K562 (cell line): Measurements from ENCODE around the gene SLC37A3.

Experiments used
- DPF2 ChIP-seq: fragments of 450-650 bp; IDR thresholded peaks from 2 replicates; pipeline ENCODE4 v1.6.1; 2016
- GABPA ChIP-seq: fragments of 200-800 bp; sonication (Bioruptor generic); conservative IDR thresholded peaks from 2 replicates; pipeline ENCODE4 v1.6.1; 2016; ENCODE audit warnings: low read depth, missing genetic modification characterization, missing compliant biosample characterization
- HNRNPL ChIP-seq: fragments of 200-400 bp; formaldehyde crosslinking; IDR thresholded peaks from 2 replicates; pipeline ENCODE4 v1.6.1; 2017; ENCODE audit warnings: low read depth, mild to moderate bottlenecking, low read length
- KLF16 ChIP-seq: IDR thresholded peaks from 2 replicates; pipeline ENCODE4 v1.6.1; 2016; ENCODE audit warnings: antibody characterized with exemption
- ZNF79 ChIP-seq: fragments of 250-450 bp; sonication (Bioruptor Pico); IDR thresholded peaks from 2 replicates; pipeline ENCODE4 v1.4.0; 2020; ENCODE audit warnings: low read depth, mild to moderate bottlenecking, moderate library complexity
- TF ChIP-seq, protein P1 (sequence below), 2 experiments: fragments of 450-650 bp in 1 of 2; sonication (generic) in 1 of 2; formaldehyde crosslinking in 1 of 2; IDR thresholded peaks in 1 of 2; conservative IDR thresholded peaks in 1 of 2; 2 replicates each; pipeline versions ENCODE4 v1.6.1 to v1.8.1; 2016 to 2023; ENCODE audit warnings: mild to moderate bottlenecking in 2 of 2, moderate library complexity in 2 of 2, inconsistent platforms in 1 of 2, missing genetic modification reagents in 1 of 2
- TF ChIP-seq, protein P2 (sequence below): fragments of 250-450 bp; sonication (Bioruptor Pico); IDR thresholded peaks from 2 replicates; pipeline ENCODE4 v1.5.0; 2021; ENCODE audit warnings: mild to moderate bottlenecking, borderline replicate concordance
- TF ChIP-seq, protein P3 (sequence below), 3 experiments: IDR thresholded peaks in 2 of 3; conservative IDR thresholded peaks in 1 of 3; 2 replicates each; pipeline ENCODE4 v1.5.1; 2011 to 2012; ENCODE audit warnings: low read length in 3 of 3, mild to moderate bottlenecking in 3 of 3, control low read depth in 2 of 3, improper control_type of control experiment in 1 of 3, inconsistent platforms in 1 of 3, low read depth in 1 of 3, mixed read lengths in 1 of 3, moderate library complexity in 1 of 3; ENCODE audit not compliant: insufficient read depth in 2 of 3

DNA sequence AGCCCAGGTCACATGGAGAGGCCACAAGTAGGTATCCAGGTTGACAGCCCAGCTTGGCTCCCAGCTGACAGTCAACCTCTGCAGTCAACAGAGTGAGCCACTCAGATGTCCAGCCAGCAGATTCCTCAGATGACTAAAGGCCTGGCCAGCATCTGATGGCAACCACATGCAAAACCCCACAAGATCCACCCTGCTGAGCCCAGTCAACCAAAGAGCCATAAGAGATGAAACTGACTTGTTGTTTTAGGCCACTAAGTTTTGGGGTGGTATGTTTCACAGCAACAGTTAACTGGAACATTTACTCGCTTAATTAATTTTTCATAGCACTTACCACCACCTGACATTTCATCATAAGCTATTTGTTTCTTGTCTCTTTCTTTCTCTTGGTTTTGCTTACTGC lies 114.3 kb downstream of the SLC37A3 start:
- TF ChIP-seq KLF16 (no peak), GABPA (no peak), DPF2 (no peak), ZNF79 (CRISPR knock-in tag) (no peak), HNRNPL (no peak)
- TF ChIP-seq, protein P1, sequence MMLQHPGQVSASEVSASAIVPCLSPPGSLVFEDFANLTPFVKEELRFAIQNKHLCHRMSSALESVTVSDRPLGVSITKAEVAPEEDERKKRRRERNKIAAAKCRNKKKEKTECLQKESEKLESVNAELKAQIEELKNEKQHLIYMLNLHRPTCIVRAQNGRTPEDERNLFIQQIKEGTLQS (IDR thresholded peaks at IDR 0.05): no peak
- TF ChIP-seq, protein P1 (CRISPR knock-in tag; conservative IDR thresholded peaks at IDR 0.05): no peak
- TF ChIP-seq, protein P2, sequence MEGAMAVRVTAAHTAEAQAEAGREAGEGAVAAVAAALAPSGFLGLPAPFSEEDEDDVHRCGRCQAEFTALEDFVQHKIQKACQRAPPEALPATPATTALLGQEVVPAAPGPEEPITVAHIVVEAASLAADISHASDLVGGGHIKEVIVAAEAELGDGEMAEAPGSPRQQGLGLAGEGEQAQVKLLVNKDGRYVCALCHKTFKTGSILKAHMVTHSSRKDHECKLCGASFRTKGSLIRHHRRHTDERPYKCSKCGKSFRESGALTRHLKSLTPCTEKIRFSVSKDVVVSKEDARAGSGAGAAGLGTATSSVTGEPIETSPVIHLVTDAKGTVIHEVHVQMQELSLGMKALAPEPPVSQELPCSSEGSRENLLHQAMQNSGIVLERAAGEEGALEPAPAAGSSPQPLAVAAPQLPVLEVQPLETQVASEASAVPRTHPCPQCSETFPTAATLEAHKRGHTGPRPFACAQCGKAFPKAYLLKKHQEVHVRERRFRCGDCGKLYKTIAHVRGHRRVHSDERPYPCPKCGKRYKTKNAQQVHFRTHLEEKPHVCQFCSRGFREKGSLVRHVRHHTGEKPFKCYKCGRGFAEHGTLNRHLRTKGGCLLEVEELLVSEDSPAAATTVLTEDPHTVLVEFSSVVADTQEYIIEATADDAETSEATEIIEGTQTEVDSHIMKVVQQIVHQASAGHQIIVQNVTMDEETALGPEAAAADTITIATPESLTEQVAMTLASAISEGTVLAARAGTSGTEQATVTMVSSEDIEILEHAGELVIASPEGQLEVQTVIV (CRISPR knock-in tag): no peak
- TF ChIP-seq, protein P3, sequence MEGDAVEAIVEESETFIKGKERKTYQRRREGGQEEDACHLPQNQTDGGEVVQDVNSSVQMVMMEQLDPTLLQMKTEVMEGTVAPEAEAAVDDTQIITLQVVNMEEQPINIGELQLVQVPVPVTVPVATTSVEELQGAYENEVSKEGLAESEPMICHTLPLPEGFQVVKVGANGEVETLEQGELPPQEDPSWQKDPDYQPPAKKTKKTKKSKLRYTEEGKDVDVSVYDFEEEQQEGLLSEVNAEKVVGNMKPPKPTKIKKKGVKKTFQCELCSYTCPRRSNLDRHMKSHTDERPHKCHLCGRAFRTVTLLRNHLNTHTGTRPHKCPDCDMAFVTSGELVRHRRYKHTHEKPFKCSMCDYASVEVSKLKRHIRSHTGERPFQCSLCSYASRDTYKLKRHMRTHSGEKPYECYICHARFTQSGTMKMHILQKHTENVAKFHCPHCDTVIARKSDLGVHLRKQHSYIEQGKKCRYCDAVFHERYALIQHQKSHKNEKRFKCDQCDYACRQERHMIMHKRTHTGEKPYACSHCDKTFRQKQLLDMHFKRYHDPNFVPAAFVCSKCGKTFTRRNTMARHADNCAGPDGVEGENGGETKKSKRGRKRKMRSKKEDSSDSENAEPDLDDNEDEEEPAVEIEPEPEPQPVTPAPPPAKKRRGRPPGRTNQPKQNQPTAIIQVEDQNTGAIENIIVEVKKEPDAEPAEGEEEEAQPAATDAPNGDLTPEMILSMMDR (IDR thresholded peaks at IDR 0.05 in 2 of 3, conservative IDR thresholded peaks at IDR 0.05 in 1 of 3; ENCODE audit: insufficient read depth in 2 of 3, low read depth in 1 of 3, low read length in 3 of 3): no peak
